ENCODE measurements around the gene SGMS1.
"Not testable (repeated sequence)": the region's sequence is repeated elsewhere in the genome, so short reads cannot be mapped to it uniquely, and the experiment has no call there.

SGMS1 gene

GRCh38 chr10:50538555-50539398 is 85.0 kb downstream of the SGMS1 start:
- DNase-seq (ENCODE audit: low read depth in 2 of 2) = no peak

GRCh38 chr10:50536617-50537240 is 87.0 kb downstream of the SGMS1 start:
- no peak for DNase-seq (ENCODE audit: low read depth in 2 of 2)

- DNase-seq (ENCODE audit: low read depth in 2 of 2) = not testable (repeated sequence)
Measured at GRCh38 chr10:50534748-50535376, 88.9 kb downstream of the SGMS1 start.

- no peak for DNase-seq (ENCODE audit: low read depth in 2 of 2)
Measured at GRCh38 chr10:50533296-50533695, 90.5 kb downstream of the SGMS1 start.

GRCh38 chr10:50531388-50532077 is 92.2 kb downstream of the SGMS1 start:
- no peak for DNase-seq (ENCODE audit: low read depth in 2 of 2)

- DNase-seq (ENCODE audit: low read depth in 2 of 2) = no peak
Measured at GRCh38 chr10:50529660-50530059, 94.1 kb downstream of the SGMS1 start.

- no peak for DNase-seq (ENCODE audit: low read depth in 2 of 2)
Measured at GRCh38 chr10:50528206-50528605, 95.5 kb downstream of the SGMS1 start.

GRCh38 chr10:50527442-50528043 is 96.2 kb downstream of the SGMS1 start:
- no peak for DNase-seq (ENCODE audit: low read depth in 2 of 2)

GRCh38 chr10:50526185-50526584 is 97.6 kb downstream of the SGMS1 start:
- DNase-seq (ENCODE audit: low read depth in 2 of 2) = no peak

- no peak for DNase-seq (ENCODE audit: low read depth in 2 of 2)
Measured at GRCh38 chr10:50523357-50523756, 100.4 kb downstream of the SGMS1 start.

- DNase-seq (ENCODE audit: low read depth in 2 of 2) = no peak
Measured at GRCh38 chr10:50522908-50523307, 100.8 kb downstream of the SGMS1 start.

- no peak for DNase-seq (ENCODE audit: low read depth in 2 of 2)
Measured at GRCh38 chr10:50520115-50520514, 103.6 kb downstream of the SGMS1 start.

GRCh38 chr10:50517626-50518025 is 106.1 kb downstream of the SGMS1 start:
- DNase-seq (ENCODE audit: low read depth in 2 of 2) = no peak

GRCh38 chr10:50516171-50516570 is 107.6 kb downstream of the SGMS1 start:
- DNase-seq (ENCODE audit: low read depth in 2 of 2) = no peak

GRCh38 chr10:50515420-50515819 is 108.3 kb downstream of the SGMS1 start:
- no peak for DNase-seq (ENCODE audit: low read depth in 2 of 2)

- no peak for DNase-seq (ENCODE audit: low read depth in 2 of 2)
Measured at GRCh38 chr10:50514995-50515394, 108.8 kb downstream of the SGMS1 start.

- DNase-seq (ENCODE audit: low read depth in 2 of 2) = no peak
Measured at GRCh38 chr10:50513956-50514355, 109.8 kb downstream of the SGMS1 start.

GRCh38 chr10:50512743-50513416 is 110.9 kb downstream of the SGMS1 start:
- DNase-seq (ENCODE audit: low read depth in 2 of 2) = no peak

GRCh38 chr10:50512214-50512595 is 111.6 kb downstream of the SGMS1 start:
- DNase-seq (ENCODE audit: low read depth in 2 of 2) = no peak

GRCh38 chr10:50511492-50512213 is 112.1 kb downstream of the SGMS1 start:
- no peak for DNase-seq (ENCODE audit: low read depth in 2 of 2)
